ENCODE results near the gene SPATA19.

SPATA19 gene

DNA sequence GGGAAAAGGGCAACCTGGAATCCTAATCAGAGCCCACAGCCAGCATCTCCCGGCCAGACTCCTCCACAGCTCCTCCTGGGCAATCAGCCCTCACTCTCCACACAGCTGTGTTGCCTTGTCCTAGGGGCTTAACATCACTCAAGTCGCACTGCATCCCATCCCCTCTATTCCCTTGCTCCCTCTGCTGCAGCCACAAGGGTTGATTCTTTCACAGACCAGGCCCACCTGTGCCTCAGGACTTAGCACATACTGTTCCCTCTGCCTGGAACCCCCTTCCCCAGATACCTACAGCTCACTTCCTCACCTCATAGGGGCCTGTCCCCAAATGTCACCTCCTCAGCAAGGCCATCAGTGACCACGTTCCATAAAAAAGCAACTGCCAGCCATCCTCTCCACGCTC, 18.4 kb downstream of the SPATA19 start (continued):
- TF ChIP-seq, protein P1, sequence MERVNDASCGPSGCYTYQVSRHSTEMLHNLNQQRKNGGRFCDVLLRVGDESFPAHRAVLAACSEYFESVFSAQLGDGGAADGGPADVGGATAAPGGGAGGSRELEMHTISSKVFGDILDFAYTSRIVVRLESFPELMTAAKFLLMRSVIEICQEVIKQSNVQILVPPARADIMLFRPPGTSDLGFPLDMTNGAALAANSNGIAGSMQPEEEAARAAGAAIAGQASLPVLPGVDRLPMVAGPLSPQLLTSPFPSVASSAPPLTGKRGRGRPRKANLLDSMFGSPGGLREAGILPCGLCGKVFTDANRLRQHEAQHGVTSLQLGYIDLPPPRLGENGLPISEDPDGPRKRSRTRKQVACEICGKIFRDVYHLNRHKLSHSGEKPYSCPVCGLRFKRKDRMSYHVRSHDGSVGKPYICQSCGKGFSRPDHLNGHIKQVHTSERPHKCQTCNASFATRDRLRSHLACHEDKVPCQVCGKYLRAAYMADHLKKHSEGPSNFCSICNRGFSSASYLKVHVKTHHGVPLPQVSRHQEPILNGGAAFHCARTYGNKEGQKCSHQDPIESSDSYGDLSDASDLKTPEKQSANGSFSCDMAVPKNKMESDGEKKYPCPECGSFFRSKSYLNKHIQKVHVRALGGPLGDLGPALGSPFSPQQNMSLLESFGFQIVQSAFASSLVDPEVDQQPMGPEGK (tag by site-specific recombination; IDR thresholded peaks at IDR 0.05): no peak
- TF ChIP-seq ZSCAN30 (tag by site-specific recombination; IDR thresholded peaks at IDR 0.05) (no peak), GLI2 (tag by site-specific recombination; IDR thresholded peaks at IDR 0.05; ENCODE audit: borderline replicate concordance, low read depth) (no peak), ZNF670 (tag by site-specific recombination; IDR thresholded peaks at IDR 0.05; ENCODE audit: low read depth) (no peak), ZNF596 (tag by site-specific recombination; IDR thresholded peaks at IDR 0.05) (no peak)
- TF ChIP-seq, protein P2, sequence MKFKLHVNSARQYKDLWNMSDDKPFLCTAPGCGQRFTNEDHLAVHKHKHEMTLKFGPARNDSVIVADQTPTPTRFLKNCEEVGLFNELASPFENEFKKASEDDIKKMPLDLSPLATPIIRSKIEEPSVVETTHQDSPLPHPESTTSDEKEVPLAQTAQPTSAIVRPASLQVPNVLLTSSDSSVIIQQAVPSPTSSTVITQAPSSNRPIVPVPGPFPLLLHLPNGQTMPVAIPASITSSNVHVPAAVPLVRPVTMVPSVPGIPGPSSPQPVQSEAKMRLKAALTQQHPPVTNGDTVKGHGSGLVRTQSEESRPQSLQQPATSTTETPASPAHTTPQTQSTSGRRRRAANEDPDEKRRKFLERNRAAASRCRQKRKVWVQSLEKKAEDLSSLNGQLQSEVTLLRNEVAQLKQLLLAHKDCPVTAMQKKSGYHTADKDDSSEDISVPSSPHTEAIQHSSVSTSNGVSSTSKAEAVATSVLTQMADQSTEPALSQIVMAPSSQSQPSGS (tag by site-specific recombination; IDR thresholded peaks at IDR 0.05; ENCODE audit: low read depth): no peak
- TF ChIP-seq, protein P3, sequence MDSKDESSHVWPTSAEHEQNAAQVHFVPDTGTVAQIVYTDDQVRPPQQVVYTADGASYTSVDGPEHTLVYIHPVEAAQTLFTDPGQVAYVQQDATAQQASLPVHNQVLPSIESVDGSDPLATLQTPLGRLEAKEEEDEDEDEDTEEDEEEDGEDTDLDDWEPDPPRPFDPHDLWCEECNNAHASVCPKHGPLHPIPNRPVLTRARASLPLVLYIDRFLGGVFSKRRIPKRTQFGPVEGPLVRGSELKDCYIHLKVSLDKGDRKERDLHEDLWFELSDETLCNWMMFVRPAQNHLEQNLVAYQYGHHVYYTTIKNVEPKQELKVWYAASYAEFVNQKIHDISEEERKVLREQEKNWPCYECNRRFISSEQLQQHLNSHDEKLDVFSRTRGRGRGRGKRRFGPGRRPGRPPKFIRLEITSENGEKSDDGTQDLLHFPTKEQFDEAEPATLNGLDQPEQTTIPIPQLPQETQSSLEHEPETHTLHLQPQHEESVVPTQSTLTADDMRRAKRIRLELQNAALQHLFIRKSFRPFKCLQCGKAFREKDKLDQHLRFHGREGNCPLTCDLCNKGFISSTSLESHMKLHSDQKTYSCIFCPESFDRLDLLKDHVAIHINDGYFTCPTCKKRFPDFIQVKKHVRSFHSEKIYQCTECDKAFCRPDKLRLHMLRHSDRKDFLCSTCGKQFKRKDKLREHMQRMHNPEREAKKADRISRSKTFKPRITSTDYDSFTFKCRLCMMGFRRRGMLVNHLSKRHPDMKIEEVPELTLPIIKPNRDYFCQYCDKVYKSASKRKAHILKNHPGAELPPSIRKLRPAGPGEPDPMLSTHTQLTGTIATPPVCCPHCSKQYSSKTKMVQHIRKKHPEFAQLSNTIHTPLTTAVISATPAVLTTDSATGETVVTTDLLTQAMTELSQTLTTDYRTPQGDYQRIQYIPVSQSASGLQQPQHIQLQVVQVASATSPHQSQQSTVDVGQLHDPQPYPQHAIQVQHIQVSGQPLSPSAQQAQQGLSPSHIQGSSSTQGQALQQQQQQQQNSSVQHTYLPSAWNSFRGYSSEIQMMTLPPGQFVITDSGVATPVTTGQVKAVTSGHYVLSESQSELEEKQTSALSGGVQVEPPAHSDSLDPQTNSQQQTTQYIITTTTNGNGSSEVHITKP (tag by site-specific recombination; IDR thresholded peaks at IDR 0.05): no peak
- TF ChIP-seq, protein P4, sequence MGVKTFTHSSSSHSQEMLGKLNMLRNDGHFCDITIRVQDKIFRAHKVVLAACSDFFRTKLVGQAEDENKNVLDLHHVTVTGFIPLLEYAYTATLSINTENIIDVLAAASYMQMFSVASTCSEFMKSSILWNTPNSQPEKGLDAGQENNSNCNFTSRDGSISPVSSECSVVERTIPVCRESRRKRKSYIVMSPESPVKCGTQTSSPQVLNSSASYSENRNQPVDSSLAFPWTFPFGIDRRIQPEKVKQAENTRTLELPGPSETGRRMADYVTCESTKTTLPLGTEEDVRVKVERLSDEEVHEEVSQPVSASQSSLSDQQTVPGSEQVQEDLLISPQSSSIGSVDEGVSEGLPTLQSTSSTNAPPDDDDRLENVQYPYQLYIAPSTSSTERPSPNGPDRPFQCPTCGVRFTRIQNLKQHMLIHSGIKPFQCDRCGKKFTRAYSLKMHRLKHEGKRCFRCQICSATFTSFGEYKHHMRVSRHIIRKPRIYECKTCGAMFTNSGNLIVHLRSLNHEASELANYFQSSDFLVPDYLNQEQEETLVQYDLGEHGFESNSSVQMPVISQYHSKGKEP (tag by site-specific recombination; IDR thresholded peaks at IDR 0.05): no peak
- TF ChIP-seq, protein P5, sequence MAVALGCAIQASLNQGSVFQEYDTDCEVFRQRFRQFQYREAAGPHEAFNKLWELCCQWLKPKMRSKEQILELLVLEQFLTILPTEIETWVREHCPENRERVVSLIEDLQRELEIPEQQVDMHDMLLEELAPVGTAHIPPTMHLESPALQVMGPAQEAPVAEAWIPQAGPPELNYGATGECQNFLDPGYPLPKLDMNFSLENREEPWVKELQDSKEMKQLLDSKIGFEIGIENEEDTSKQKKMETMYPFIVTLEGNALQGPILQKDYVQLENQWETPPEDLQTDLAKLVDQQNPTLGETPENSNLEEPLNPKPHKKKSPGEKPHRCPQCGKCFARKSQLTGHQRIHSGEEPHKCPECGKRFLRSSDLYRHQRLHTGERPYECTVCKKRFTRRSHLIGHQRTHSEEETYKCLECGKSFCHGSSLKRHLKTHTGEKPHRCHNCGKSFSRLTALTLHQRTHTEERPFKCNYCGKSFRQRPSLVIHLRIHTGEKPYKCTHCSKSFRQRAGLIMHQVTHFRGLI (tag by site-specific recombination; IDR thresholded peaks at IDR 0.05): no peak
- TF ChIP-seq, protein P6, sequence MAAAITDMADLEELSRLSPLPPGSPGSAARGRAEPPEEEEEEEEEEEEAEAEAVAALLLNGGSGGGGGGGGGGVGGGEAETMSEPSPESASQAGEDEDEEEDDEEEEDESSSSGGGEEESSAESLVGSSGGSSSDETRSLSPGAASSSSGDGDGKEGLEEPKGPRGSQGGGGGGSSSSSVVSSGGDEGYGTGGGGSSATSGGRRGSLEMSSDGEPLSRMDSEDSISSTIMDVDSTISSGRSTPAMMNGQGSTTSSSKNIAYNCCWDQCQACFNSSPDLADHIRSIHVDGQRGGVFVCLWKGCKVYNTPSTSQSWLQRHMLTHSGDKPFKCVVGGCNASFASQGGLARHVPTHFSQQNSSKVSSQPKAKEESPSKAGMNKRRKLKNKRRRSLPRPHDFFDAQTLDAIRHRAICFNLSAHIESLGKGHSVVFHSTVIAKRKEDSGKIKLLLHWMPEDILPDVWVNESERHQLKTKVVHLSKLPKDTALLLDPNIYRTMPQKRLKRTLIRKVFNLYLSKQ (tag by site-specific recombination; IDR thresholded peaks at IDR 0.05; ENCODE audit: borderline replicate concordance): no peak

DNA sequence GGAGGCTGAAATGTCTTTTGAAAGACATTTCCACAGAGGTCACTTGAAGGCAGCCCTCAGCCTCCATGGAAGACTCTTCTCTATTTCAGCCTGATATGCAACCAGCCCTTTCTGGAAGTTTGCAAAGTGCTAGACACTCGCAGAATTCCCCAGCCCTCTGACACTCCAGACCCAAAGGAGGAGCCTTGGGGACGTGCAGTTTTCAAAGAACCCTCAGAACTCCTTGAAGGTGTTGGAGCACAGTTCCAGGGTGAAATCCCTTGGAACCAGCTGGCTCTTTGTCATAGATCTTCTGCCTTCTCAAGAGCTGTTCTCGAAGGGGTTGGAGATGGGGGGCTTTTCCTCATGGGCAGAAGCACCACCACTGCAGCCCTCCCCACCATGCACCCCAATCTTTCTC, 19.6 kb downstream of the SPATA19 start:
- no peak overlapping the region for H3K4me3 ChIP-seq (ENCODE audit: low read depth, low read length)
- no peaks in the 10 kb centered on the region for H3K9me3 ChIP-seq (ENCODE audit: control insufficient read depth, insufficient read depth, low read depth, low read length)
- ChIA-PET CTCF (no interaction called here), POLR2A (no interaction called here)
- no peaks in the 10 kb centered on the region for H3K4me1 ChIP-seq (ENCODE audit: control insufficient read depth, insufficient read depth, low read length)
- H3K27ac ChIP-seq (ENCODE audit: extremely low read depth, low read depth, low read length): no peak overlapping the region
- no peaks in the 10 kb centered on the region for H3K36me3 ChIP-seq (ENCODE audit: control insufficient read depth in 2 of 2, insufficient read depth in 1 of 2, low read length in 2 of 2)
- TF ChIP-seq ZXDB (tag by site-specific recombination; IDR thresholded peaks at IDR 0.05) (no peak), SCRT2 (tag by site-specific recombination; IDR thresholded peaks at IDR 0.05) (no peak), ZNF660 (tag by site-specific recombination; IDR thresholded peaks at IDR 0.05) (no peak), BCL11A (tag by site-specific recombination; IDR thresholded peaks at IDR 0.05; ENCODE audit: low read depth) (no peak), KLF8 (tag by site-specific recombination; IDR thresholded peaks at IDR 0.05) (no peak), ZBTB17 (tag by site-specific recombination; IDR thresholded peaks at IDR 0.05) (no peak), ZNF76 (tag by site-specific recombination; IDR thresholded peaks at IDR 0.05; ENCODE audit: borderline replicate concordance, low read depth) (no peak)
- TF ChIP-seq, protein P7, sequence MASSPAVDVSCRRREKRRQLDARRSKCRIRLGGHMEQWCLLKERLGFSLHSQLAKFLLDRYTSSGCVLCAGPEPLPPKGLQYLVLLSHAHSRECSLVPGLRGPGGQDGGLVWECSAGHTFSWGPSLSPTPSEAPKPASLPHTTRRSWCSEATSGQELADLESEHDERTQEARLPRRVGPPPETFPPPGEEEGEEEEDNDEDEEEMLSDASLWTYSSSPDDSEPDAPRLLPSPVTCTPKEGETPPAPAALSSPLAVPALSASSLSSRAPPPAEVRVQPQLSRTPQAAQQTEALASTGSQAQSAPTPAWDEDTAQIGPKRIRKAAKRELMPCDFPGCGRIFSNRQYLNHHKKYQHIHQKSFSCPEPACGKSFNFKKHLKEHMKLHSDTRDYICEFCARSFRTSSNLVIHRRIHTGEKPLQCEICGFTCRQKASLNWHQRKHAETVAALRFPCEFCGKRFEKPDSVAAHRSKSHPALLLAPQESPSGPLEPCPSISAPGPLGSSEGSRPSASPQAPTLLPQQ (tag by site-specific recombination; IDR thresholded peaks at IDR 0.05): no peak
- TF ChIP-seq, protein P6 (tag by site-specific recombination; IDR thresholded peaks at IDR 0.05; ENCODE audit: borderline replicate concordance): no peak
- TF ChIP-seq, protein P8, sequence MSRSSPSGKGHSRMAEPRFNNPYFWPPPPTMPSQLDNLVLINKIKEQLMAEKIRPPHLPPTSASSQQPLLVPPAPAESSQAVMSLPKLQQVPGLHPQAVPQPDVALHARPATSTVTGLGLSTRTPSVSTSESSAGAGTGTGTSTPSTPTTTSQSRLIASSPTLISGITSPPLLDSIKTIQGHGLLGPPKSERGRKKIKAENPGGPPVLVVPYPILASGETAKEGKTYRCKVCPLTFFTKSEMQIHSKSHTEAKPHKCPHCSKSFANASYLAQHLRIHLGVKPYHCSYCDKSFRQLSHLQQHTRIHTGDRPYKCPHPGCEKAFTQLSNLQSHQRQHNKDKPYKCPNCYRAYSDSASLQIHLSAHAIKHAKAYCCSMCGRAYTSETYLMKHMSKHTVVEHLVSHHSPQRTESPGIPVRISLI (tag by site-specific recombination; IDR thresholded peaks at IDR 0.05): no peak

Measured in HEK293 (cell line).